ENCODE measurements around the gene AOPEP.

AOPEP gene

GRCh38 chr9:94719878-94720277, 6.6 kb upstream of the AOPEP start:
- DNase-seq: no peak

- no peak for DNase-seq
Measured at GRCh38 chr9:94720846-94721549, 5.5 kb upstream of the AOPEP start.

- DNase-seq: no peak
Measured at GRCh38 chr9:94721754-94722153, 4.7 kb upstream of the AOPEP start.

- DNase-seq: no peak
Measured at GRCh38 chr9:94725293-94725692, 1.2 kb upstream of the AOPEP start.

GRCh38 chr9:94728719-94729118, 2.2 kb downstream of the AOPEP start:
- no peak for DNase-seq

- no peak for DNase-seq
Measured at GRCh38 chr9:94729199-94729598, 2.7 kb downstream of the AOPEP start.

GRCh38 chr9:94734054-94734754, 7.7 kb downstream of the AOPEP start:
- no peak for DNase-seq

GRCh38 chr9:94736759-94737158, 10.3 kb downstream of the AOPEP start:
- no peak for DNase-seq

GRCh38 chr9:94740145-94740840, 13.8 kb downstream of the AOPEP start:
- peak; percentile 15 for DNase-seq

GRCh38 chr9:94741866-94742265, 15.4 kb downstream of the AOPEP start:
- peak; percentile 25 for DNase-seq

GRCh38 chr9:94743035-94743954, 16.8 kb downstream of the AOPEP start:
- no peak for DNase-seq

- DNase-seq: no peak
Measured at GRCh38 chr9:94745806-94746540, 19.5 kb downstream of the AOPEP start.

GRCh38 chr9:94746541-94747370, 20.3 kb downstream of the AOPEP start:
- DNase-seq: no peak

GRCh38 chr9:94754976-94755475, 28.5 kb downstream of the AOPEP start:
- no peak for DNase-seq

- DNase-seq: no peak
Measured at GRCh38 chr9:94757158-94757557, 30.7 kb downstream of the AOPEP start.

GRCh38 chr9:94758031-94758430, 31.5 kb downstream of the AOPEP start:
- no peak for DNase-seq

GRCh38 chr9:94758880-94759279, 32.4 kb downstream of the AOPEP start:
- DNase-seq: no peak

GRCh38 chr9:94760010-94760409, 33.5 kb downstream of the AOPEP start:
- no peak for DNase-seq

- peak; percentile 21 for DNase-seq
Measured at GRCh38 chr9:94760660-94761059, 34.2 kb downstream of the AOPEP start.

- no peak for DNase-seq
Measured at GRCh38 chr9:94761481-94761880, 35.0 kb downstream of the AOPEP start.

Measured in retina (tissue), 1 donor.